ENCODE results near the gene GCH1. TPM values are rescaled to one million over a fixed set of nuclear protein-coding genes. Genes with fewer than 3 reads are reported as not detected.

The GCH1 gene
- total and polyA plus RNA-seq, 7 experiments from 2014 or later: 21.4 to 64.1 (median 23.2) TPM

DNA sequence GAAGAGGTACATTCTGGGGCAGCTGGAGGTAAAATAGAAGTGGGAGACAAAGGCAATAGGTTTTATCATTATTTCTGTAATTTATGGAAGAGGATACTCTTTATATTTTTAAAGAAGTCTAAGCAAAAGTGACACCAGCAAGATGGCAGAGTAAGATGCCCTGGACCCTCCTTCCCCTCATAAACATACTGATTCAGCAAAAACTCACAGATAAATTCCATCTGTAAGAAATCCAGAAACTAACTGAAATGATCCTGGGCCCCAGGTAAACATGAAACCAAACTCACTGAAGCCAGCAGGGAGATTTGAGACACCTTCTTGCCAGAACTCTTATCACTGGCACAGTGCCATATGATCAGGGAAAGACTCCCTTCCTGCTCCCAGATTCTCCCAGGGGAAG lies 79.9 kb downstream of the GCH1 start:
- POLR2A ChIA-PET: no interaction called here
- H3K9me3 Mint-ChIP-seq: peaks cover 12 to 38% (median 23%) of the 10 kb centered on the region in 11 donors

DNA sequence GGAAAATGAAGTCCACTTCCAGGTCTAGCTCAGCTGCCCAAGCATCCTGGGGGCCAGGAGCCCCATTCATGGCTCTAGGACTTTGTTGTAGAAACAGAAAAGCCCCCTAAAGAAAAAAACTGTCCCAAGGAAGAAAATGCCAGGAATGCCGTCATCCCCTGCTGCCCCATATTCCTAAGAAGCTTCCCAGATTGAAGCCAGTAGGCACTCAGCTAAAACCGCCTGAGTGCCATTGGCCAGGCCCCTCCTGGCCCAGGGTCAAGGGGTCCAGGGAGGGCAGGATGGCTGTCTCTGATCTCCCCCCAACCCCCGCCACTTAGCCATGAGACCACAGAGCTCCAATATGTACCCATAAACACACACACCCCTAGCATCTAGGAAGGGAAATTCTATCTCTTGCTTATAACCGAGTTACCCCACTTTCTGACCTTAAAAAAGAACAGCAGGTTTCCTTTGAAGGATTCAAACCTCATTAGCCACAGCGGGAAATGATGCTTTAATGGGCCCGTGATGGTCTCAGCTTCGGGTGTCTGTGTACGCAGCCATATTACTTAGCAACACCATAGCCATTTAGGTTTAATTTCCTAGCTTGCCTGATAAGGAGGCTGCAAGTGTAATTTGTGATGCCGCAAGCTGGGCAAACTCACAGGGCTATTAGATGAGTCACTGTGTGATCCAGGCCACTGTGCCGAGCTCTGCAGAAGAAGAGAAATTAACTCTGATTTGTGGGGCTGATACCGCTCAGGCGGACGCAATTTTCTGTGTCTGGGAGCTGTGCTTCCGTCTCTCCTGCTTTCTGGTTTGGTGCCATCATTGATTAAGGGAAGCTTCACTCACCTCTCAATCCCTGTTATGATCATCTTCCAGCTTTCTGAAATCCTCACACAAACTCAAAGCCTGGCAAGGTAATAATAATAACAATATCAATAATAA lies 84.2 kb downstream of the GCH1 start:
- DNase-seq: no peak
- Histone ChIP-seq H3K27ac (ENCODE audit: low read depth, low read length) (no peak overlapping the region), H3K9me3 (ENCODE audit: control insufficient read depth in 2 of 3, low read length in 3 of 3) (peaks cover 0 to 6% (median 0%) of the 10 kb centered on the region in 3 experiments), H3K27me3 (ENCODE audit: control insufficient read depth in 2 of 2, insufficient read depth in 2 of 2, low read length in 2 of 2) (no peaks in the 10 kb centered on the region), H3K4me1 (ENCODE audit: control insufficient read depth in 2 of 2, insufficient read depth in 2 of 2, low read length in 2 of 2) (no peaks in the 10 kb centered on the region), H3K36me3 (ENCODE audit: control insufficient read depth in 2 of 3, insufficient read depth in 3 of 3, low read length in 3 of 3) (no peaks in the 10 kb centered on the region), H3K4me3 (ENCODE audit: low read length) (no peak overlapping the region)
- CTCF ChIA-PET: interaction anchor here (0.7 to 2.6 kb wide), 4 partner anchors 12 to 48 kb away, joined by 3 to 9 read pairs (median 3); no protein-coding TSS in a partner anchor
- no peak for ATAC-seq
- Mint-ChIP-seq H3K27me3 (peaks cover 6 to 21% (median 13%) of the 10 kb centered on the region in 5 donors), H3K9me3 (peaks cover 0 to 12% (median 2%) of the 10 kb centered on the region in 11 donors), H3K27ac (no peak overlapping the region), H3K4me1 (no peaks in the 10 kb centered on the region), H3K4me3 (no peak overlapping the region), H3K36me3 (no peaks in the 10 kb centered on the region)
- intact Hi-C loops (cut with micrococcal nuclease): no loop called here
- POLR2A ChIA-PET: no interaction called here

More for the DNA sequence above, 79.9 kb downstream of the GCH1 start:
- Histone ChIP-seq H3K4me1 (ENCODE audit: control insufficient read depth in 2 of 2, insufficient read depth in 2 of 2, low read length in 2 of 2) (no peaks in the 10 kb centered on the region), H3K27me3 (ENCODE audit: control insufficient read depth in 2 of 2, insufficient read depth in 2 of 2, low read length in 2 of 2) (no peaks in the 10 kb centered on the region), H3K4me3 (ENCODE audit: low read length) (no peak overlapping the region), H3K36me3 (ENCODE audit: control insufficient read depth in 2 of 3, insufficient read depth in 3 of 3, low read length in 3 of 3) (no peaks in the 10 kb centered on the region), H3K9me3 (ENCODE audit: control insufficient read depth in 2 of 3, low read length in 3 of 3) (peaks cover 0 to 21% (median 0%) of the 10 kb centered on the region in 3 experiments), H3K27ac (ENCODE audit: low read depth, low read length) (no peak overlapping the region)
- Mint-ChIP-seq H3K27me3 (peaks cover 5 to 27% (median 13%) of the 10 kb centered on the region in 5 donors), H3K27ac (no peak overlapping the region), H3K4me3 (no peak overlapping the region), H3K4me1 (no peaks in the 10 kb centered on the region), H3K36me3 (peaks cover 0 to 15% (median 8%) of the 10 kb centered on the region in 5 donors)
- intact Hi-C loops (cut with micrococcal nuclease): no loop called here
- CTCF ChIA-PET: no interaction called here
- ATAC-seq (no peak), DNase-seq (no peak)

DNA sequence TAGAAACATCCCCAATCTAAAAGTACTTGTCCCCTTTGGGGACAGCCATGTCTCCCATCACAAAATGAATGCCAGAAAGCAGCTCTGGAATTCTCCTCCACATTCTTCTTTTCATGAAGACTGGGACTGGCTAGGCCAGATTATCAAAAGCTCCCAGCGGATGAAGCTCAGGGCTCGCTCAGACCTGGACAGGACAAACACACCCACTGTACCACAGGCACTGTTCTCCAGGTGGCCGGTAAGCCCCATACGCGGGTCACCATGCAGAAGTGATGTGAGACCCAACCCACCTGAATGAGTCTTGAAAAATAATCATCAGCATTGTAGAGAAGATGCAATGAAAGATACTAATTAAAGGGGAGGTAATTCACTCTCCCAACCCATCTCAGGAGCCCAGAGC lies 85.1 kb downstream of the GCH1 start:
- CTCF ChIA-PET: interaction anchor here (1.3 to 2.6 kb wide), 2 partner anchors 11 to 25 kb away, joined by 3 to 9 read pairs; no protein-coding TSS in a partner anchor
- H3K27me3 Mint-ChIP-seq: peaks cover 6 to 22% (median 16%) of the 10 kb centered on the region in 5 donors
- Histone ChIP-seq H3K4me1 (ENCODE audit: control insufficient read depth in 2 of 2, insufficient read depth in 2 of 2, low read length in 2 of 2) (no peaks in the 10 kb centered on the region), H3K9me3 (ENCODE audit: control insufficient read depth in 2 of 3, low read length in 3 of 3) (no peaks in the 10 kb centered on the region), H3K4me3 (ENCODE audit: low read length) (no peak overlapping the region), H3K27me3 (ENCODE audit: control insufficient read depth in 2 of 2, insufficient read depth in 2 of 2, low read length in 2 of 2) (no peaks in the 10 kb centered on the region), H3K36me3 (ENCODE audit: control insufficient read depth in 2 of 3, insufficient read depth in 3 of 3, low read length in 3 of 3) (no peaks in the 10 kb centered on the region), H3K27ac (ENCODE audit: low read depth, low read length) (no peak overlapping the region)
- intact Hi-C loops (cut with micrococcal nuclease): no loop called here
- H3K36me3 Mint-ChIP-seq: no peaks in the 10 kb centered on the region
- H3K9me3 Mint-ChIP-seq: peaks cover 0 to 7% (median 2%) of the 10 kb centered on the region in 11 donors
- POLR2A ChIA-PET: no interaction called here
- H3K4me3 Mint-ChIP-seq: no peak overlapping the region
- H3K4me1 Mint-ChIP-seq: no peaks in the 10 kb centered on the region
- H3K27ac Mint-ChIP-seq: no peak overlapping the region
- ATAC-seq: no peak
- DNase-seq: no peak

DNA sequence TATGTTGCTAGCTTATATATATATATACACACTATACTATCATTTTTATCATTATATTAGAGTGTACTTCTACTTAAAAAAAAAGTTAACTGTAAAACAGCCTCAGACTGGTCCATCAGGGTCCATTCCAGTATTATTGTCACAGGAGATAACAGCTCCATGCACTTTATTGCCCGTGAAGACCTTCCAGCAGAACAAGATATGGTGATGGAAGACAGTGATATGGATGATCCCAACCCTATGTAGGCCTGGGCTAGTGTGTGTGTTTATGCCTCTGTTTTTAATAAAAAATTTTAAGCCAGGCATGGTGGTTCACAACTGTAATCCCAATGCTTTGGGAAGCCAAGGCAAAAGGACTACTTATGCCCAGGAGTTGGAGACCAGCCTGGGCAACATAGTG lies 86.2 kb downstream of the GCH1 start:
- Mint-ChIP-seq H3K9me3 (peaks cover 0 to 3% (median 0%) of the 10 kb centered on the region in 11 donors), H3K4me1 (no peaks in the 10 kb centered on the region), H3K36me3 (no peaks in the 10 kb centered on the region), H3K27ac (no peak overlapping the region), H3K27me3 (peaks cover 6 to 19% (median 16%) of the 10 kb centered on the region in 5 donors), H3K4me3 (no peak overlapping the region)
- no peak overlapping the region for H3K4me3 ChIP-seq (ENCODE audit: low read length)
- H3K4me1 ChIP-seq (ENCODE audit: control insufficient read depth in 2 of 2, insufficient read depth in 2 of 2, low read length in 2 of 2): no peaks in the 10 kb centered on the region
- H3K27ac ChIP-seq (ENCODE audit: low read depth, low read length): no peak overlapping the region
- DNase-seq (no peak), ATAC-seq (no peak)
- H3K27me3 ChIP-seq (ENCODE audit: control insufficient read depth in 2 of 2, insufficient read depth in 2 of 2, low read length in 2 of 2): no peaks in the 10 kb centered on the region
- ChIA-PET CTCF (no interaction called here), POLR2A (interaction anchor here (0.6 kb wide), 1 partner anchor 18 kb away, joined by 3 read pairs; no protein-coding TSS in a partner anchor)
- H3K36me3 ChIP-seq (ENCODE audit: control insufficient read depth in 2 of 3, insufficient read depth in 3 of 3, low read length in 3 of 3): no peaks in the 10 kb centered on the region
- no peaks in the 10 kb centered on the region for H3K9me3 ChIP-seq (ENCODE audit: control insufficient read depth in 2 of 3, low read length in 3 of 3)
- intact Hi-C loops (cut with micrococcal nuclease): no loop called here

DNA sequence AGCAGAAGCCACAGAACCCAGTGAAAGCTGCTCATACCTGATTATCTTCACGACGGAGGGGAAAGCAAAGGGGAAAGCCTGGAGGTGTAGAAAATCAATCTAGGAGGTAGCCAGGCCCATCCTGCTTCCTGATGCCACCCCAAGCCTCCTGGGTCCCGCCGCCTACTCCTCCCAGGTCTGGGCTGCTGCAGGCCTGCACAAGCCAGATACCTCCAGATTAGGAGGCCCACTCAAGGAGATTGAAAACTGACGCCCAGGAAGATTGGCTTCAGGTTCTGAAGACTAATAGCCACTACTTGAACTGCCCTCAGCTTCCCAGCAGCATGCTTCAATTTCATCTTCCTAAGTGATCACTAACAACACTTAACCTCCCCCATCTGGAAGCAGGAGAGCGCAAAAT lies 87.1 kb downstream of the GCH1 start:
- H3K4me1 Mint-ChIP-seq: no peaks in the 10 kb centered on the region
- no peak overlapping the region for H3K27ac Mint-ChIP-seq
- ChIA-PET CTCF (no interaction called here), POLR2A (no interaction called here)
- no peaks in the 10 kb centered on the region for H3K27me3 ChIP-seq (ENCODE audit: control insufficient read depth in 2 of 2, insufficient read depth in 2 of 2, low read length in 2 of 2)
- H3K4me1 ChIP-seq (ENCODE audit: control insufficient read depth in 2 of 2, insufficient read depth in 2 of 2, low read length in 2 of 2): no peaks in the 10 kb centered on the region
- DNase-seq (no peak), ATAC-seq (no peak)
- no peaks in the 10 kb centered on the region for H3K9me3 ChIP-seq (ENCODE audit: control insufficient read depth in 2 of 3, low read length in 3 of 3)
- no peak overlapping the region for H3K4me3 ChIP-seq (ENCODE audit: low read length)
- intact Hi-C loops (cut with micrococcal nuclease): no loop called here
- no peaks in the 10 kb centered on the region for H3K36me3 ChIP-seq (ENCODE audit: control insufficient read depth in 2 of 3, insufficient read depth in 3 of 3, low read length in 3 of 3)
- no peak overlapping the region for H3K4me3 Mint-ChIP-seq
- H3K27ac ChIP-seq (ENCODE audit: low read depth, low read length): no peak overlapping the region
- peaks cover 0 to 2% (median 0%) of the 10 kb centered on the region in 11 donors for H3K9me3 Mint-ChIP-seq
- no peaks in the 10 kb centered on the region for H3K36me3 Mint-ChIP-seq
- peaks cover 6 to 18% (median 11%) of the 10 kb centered on the region in 5 donors for H3K27me3 Mint-ChIP-seq

DNA sequence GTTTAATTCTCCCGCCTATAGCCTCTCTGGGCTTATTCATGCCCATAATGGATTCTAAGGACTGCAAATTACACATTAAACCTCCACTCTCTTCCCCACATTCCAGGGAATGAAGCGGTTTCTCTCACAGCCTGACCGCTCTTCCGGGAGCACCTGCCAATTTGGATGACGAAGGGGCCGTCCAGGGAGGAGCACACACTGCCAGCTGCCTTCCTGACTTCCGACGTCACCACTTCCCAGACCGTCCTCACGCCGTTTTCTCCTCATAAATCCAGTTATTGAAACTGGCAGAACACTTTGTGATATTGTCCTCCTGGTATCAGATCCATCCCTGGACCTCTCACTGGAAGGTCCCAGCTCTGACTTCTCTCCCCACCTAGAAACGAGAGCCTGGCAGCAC lies 87.6 kb downstream of the GCH1 start:
- Histone ChIP-seq H3K4me3 (ENCODE audit: low read length) (no peak overlapping the region), H3K27ac (ENCODE audit: low read depth, low read length) (no peak overlapping the region), H3K27me3 (ENCODE audit: control insufficient read depth in 2 of 2, insufficient read depth in 2 of 2, low read length in 2 of 2) (no peaks in the 10 kb centered on the region), H3K9me3 (ENCODE audit: control insufficient read depth in 2 of 3, low read length in 3 of 3) (no peaks in the 10 kb centered on the region), H3K36me3 (ENCODE audit: control insufficient read depth in 2 of 3, insufficient read depth in 3 of 3, low read length in 3 of 3) (no peaks in the 10 kb centered on the region), H3K4me1 (ENCODE audit: control insufficient read depth in 2 of 2, insufficient read depth in 2 of 2, low read length in 2 of 2) (no peaks in the 10 kb centered on the region)
- Mint-ChIP-seq H3K4me1 (no peaks in the 10 kb centered on the region), H3K9me3 (no peaks in the 10 kb centered on the region), H3K27me3 (peaks cover 6 to 13% (median 10%) of the 10 kb centered on the region in 5 donors), H3K36me3 (no peaks in the 10 kb centered on the region), H3K4me3 (no peak overlapping the region), H3K27ac (no peak overlapping the region)
- POLR2A ChIA-PET: no interaction called here
- ATAC-seq (no peak), DNase-seq (no peak)
- CTCF ChIA-PET: no interaction called here
- intact Hi-C loops (cut with micrococcal nuclease): no loop called here
